HCEC 1CT (cell line): ENCODE data around the gene CGGBP1.
A peak's percentile ranks its signal among the peaks of the same experiment; 100 is the strongest.

Experiments used
- DNase-seq: peaks from one replicate; pipeline ENCODE4 v3.0.0-alpha.2; 2017

The CGGBP1 gene

GRCh38 chr3:88058581-88059379, at the start of gene CGGBP1, which contains the start of gene ZNF654:
Gene CGGBP1, minus strand, starts transcription at chr3:88059005. Its CDS starts 3,029 bp downstream, at chr3:88055976.
Gene ZNF654, plus strand, starts transcription at chr3:88059255. Its CDS starts 65 bp downstream, at chr3:88059320.
- peak; percentile 99 for DNase-seq

GRCh38 chr3:88105325-88105724, 46.5 kb upstream of the CGGBP1 start:
- DNase-seq, result peak; percentile 68

- no peak for DNase-seq
Observed at GRCh38 chr3:88101142-88101541, 42.3 kb upstream of the CGGBP1 start.

GRCh38 chr3:88093266-88093665, 34.5 kb upstream of the CGGBP1 start:
- no peak for DNase-seq

- DNase-seq, result no peak
Observed at GRCh38 chr3:88092270-88092669, 33.5 kb upstream of the CGGBP1 start.

DNA sequence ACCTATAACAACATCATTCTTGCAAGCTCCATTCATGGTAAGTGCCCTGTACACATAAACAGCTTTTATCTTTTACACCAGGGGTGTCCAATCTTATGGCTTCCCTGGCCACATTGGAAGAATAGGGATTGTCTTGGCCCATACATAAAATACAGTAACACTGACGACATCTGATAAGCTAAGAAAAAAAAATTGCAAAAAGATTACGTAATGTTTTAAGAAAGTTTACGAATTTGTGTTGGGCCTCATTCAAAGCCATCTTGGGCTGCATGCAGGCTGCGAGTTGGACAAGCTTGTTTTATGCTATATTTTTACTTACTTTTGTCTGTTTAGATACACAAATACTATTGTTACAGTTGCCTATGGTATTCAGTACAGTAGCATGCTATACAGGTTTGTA, 31.9 kb upstream of the CGGBP1 start:
- no peak for DNase-seq

- DNase-seq, result no peak
Observed at GRCh38 chr3:88084097-88084501, 25.3 kb upstream of the CGGBP1 start.

DNA sequence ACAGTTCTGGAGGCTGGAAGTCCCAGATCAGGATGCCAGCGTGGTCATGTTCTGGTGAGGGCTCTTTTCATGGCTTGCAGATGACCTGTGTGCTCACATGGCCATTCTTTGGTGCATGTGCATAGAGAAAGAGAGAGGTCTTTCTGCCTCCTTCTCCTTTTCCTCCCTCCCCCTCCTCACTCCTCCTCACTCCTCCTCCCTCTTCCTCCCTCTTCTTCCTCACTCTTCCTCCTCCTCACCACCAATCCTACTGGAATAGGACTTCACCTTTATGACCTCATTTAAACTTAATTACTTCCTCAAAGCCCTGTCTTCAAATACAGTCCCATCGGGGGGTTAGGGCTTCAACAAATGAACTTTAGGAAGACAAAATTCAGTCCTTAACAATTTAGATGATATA, 24.0 kb upstream of the CGGBP1 start:
- no peak for DNase-seq

DNA sequence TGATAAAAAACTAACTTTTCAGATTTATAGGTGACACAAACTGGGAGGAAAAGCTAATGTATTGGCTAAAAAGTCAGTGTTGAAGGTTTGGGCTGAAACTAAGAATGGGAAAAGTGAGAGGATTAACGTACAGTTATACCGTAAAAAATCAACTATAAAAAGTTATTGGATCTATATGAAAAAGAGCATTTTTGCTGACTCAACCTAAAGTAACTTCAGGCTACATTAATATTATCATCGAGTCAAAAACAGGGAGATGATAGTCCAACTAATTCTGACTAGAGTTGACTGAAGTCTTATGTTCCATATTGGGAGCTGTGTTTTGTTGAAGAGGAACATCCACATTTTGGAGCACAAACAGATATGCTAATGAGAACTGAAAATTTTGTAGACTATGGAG, 20.1 kb upstream of the CGGBP1 start:
- DNase-seq, result no peak

- no peak for DNase-seq
Observed at GRCh38 chr3:88076712-88077111, 17.9 kb upstream of the CGGBP1 start.

DNA sequence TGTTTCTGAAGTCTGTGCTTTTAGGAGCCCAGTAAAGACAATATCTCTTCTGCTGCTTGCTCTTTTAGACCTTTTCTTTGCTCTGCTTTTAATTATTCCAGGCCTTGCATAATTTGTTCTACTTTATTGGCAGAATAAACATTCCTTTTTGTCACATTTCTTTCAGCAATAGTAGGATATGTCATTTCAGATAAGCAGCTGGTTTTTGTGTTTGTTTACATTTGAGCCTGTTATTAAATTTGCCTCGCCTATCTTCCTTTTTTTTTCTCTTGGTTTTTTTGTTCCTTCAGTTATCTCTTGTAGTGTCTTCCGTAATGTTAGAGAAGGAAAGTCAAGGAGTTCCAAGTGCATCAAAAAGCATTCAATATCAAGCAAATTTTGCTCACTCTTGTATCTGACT, 16.7 kb upstream of the CGGBP1 start:
- DNase-seq, result no peak

DNA sequence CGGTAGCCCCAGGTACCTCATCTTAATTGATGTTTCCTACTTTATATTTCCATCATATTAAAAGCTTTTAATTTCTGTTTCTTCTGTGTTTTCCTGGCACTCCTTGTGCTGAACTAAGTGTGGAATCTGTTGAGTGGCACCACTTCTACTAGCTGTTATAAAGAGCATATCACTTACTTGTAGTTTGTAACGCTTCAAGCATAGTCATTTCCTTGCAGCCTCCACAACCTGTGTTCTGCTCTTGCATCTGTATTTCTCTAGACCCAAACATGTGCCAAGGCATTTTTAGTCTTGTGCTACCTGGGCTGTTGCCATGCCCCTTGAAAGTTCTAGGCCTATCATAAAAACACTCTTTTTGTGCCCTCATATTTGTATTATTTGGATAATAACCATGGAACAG, 16.3 kb upstream of the CGGBP1 start:
- DNase-seq, result no peak

- DNase-seq, result no peak
Observed at GRCh38 chr3:88061746-88062145, 2.9 kb upstream of the CGGBP1 start.

DNA sequence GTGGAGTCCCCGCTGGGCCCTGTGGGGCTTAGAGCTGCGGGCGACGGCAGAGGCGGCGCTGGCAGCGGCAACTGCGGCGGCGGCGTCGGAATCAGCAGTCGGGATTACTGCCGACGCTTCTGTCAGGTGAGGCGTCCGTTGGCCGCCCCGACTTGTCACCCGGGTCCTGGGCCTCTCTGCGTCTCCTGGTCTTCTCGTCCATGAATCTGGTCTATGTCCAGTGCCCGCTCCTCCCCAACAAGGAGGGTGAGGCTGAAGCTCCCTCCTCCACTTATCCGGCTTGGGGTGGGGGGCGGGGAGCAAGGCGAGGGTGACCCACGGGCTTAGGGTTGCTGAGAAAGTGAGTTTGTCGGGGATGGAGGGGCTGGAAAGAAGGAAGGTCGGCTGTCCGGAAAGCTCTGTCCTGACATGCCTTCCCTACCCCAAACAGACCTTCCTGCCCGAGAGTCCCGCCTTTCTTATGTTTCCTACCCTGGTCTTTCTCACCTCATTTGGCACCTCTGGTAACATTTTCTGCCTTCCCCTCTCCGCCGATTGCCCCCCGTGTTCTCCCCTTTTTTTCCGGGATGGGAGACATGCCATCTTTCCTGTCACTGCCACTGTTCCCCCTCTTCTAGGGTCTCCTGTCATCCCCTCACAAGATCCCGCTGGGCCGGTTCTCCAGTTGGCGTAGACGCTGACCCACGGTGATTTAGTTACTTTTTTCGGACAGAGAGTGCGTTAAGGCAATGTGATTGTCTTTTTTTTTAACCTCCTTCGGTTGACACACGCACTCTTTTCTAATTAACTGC, 770 bp upstream of the CGGBP1 start:
- DNase-seq, result peak; percentile 12

DNA sequence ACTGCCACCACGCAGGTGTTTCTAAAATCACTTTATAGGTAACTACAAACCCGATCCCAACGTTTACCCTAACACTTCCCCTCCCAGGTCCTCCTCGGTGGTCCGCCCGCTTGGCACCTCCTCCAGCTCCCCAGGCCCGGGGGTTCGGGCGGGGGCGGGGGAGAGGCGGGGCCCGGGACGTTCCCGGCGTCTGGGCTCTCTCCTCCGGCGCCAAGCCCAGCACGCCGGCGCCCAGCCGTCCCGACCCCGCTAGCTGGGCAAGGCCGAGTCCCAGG, 562 bp downstream of the CGGBP1 start:
- DNase-seq, result no peak

- peak; percentile 29 for DNase-seq
Observed at GRCh38 chr3:88057630-88058305, 1.0 kb downstream of the CGGBP1 start.

- no peak for DNase-seq
Observed at GRCh38 chr3:88046766-88047165, 12.0 kb downstream of the CGGBP1 start.

GRCh38 chr3:88044411-88044810, 14.4 kb downstream of the CGGBP1 start:
- DNase-seq, result no peak

DNA sequence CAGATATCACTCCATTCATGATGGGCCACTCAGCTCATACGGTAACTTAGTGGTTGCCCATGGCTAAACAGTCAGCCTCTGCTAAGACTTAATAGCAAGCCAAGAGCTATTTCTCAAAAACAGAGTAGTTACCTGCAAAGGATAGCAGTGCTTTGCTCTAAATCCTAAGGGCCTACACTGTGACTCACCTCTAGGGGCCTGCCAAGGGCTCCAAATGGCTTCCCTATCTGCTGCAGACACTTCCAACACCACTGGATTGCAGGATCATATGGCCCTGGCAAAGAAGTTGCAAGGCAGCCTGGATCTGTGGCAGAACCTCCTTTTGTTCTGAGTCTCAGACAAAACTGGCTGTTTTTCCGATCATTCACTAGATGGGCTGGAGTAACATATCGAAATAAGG, 17.8 kb downstream of the CGGBP1 start:
- DNase-seq, result no peak

DNA sequence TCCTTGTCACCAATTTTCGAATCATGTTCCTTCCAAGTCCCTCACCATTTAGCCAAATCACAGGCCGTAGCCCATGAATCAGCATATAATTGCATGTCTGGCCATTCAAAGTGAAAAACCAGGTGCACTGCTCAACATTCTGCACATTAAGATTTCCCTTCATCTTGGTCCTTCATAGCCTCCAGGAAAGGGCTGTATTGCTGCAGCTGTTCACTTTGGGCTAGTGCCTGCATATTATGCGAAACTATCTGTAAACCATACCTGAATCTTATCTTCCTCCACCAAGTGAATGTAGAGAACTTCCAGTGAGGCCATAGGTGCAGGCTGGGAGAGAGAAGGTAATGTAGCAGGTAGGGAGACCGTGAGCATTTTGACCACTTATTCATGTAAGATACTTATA, 18.3 kb downstream of the CGGBP1 start:
- no peak for DNase-seq

- DNase-seq, result peak; percentile 87
Observed at GRCh38 chr3:88038566-88038965, 20.2 kb downstream of the CGGBP1 start.

DNA sequence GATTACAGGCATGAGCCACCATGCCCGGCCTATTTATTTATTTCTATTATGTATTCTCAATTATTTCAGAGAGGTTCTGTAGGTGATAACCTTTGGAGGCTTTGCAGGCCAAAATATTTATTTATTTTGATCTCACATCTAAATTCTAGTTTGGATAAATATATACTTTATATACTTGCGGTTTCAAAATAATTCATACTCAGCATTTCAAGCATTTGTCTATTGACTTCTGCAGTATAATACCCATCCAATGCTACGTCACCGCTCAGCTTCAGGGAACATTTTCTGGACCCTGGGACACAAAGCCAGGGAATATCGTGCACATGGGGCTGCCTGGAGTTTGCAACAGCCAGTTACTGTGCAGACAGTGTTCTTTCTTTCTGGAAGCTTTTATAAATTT, 22.6 kb downstream of the CGGBP1 start:
- no peak for DNase-seq

GRCh38 chr3:88034491-88035275, 24.1 kb downstream of the CGGBP1 start:
- DNase-seq, result no peak
